CD8-positive, alpha-beta memory T cell (primary cell): ENCODE measurements around the gene LHX5. TPM values are rescaled to one million over a fixed set of nuclear protein-coding genes. Genes with fewer than 3 reads are reported as not detected.

Source experiments
- CTCF ChIA-PET: fragments of 350-600 bp; sonication (Branson Sonifier 250); formaldehyde crosslinking; loops from one replicate; lab custom pipeline; 2021; ENCODE audit warnings: antibody characterized with exemption; lab: Charles Lee
- POLR2A ChIA-PET: fragments of 350-600 bp; sonication (Branson Sonifier 250); formaldehyde crosslinking; loops from one replicate; lab custom pipeline; 2021; ENCODE audit warnings: antibody characterized with exemption; lab: Charles Lee
- DNase-seq, 5 donors: peaks; one replicate each; pipeline versions ENCODE4 v3.0.0 to v3.0.0-alpha.2; 2020 to 2022; ENCODE audit warnings: mixed read lengths in 1 of 5
- H3K27ac ChIP-seq: one replicate; pipeline ENCODE4 v1.7.0; 2013; ENCODE audit warnings: low read depth, mild to moderate bottlenecking, low read length, moderate library complexity
- H3K27me3 ChIP-seq: 2 replicates; pipeline ENCODE4 v1.7.0; 2013; ENCODE audit warnings: low read length, mild to moderate bottlenecking; ENCODE audit not compliant: insufficient read depth, poor library complexity, severe bottlenecking
- H3K36me3 ChIP-seq: 2 replicates; pipeline ENCODE4 v1.7.0; 2013; ENCODE audit warnings: mild to moderate bottlenecking, low read length, moderate library complexity; ENCODE audit not compliant: insufficient read depth
- H3K4me1 ChIP-seq: 2 replicates; pipeline ENCODE4 v1.7.0; 2013; ENCODE audit warnings: mild to moderate bottlenecking, low read length, moderate library complexity; ENCODE audit not compliant: insufficient read depth
- H3K4me3 ChIP-seq: 2 replicates; pipeline ENCODE4 v1.7.0; 2013; ENCODE audit warnings: mild to moderate bottlenecking, low read length
- H3K9me3 ChIP-seq: 2 replicates; pipeline ENCODE4 v1.7.0; 2013; ENCODE audit warnings: mild to moderate bottlenecking, low read length
- H3K27ac Mint-ChIP-seq, 8 donors: one replicate each; pipeline ENCODE4 v1.8.0; 2020 to 2021; ENCODE audit warnings: mixed read lengths in 8 of 8, mild to moderate bottlenecking in 6 of 8, inconsistent platforms in 3 of 8, moderate library complexity in 3 of 8
- H3K27me3 Mint-ChIP-seq, 2 donors: one replicate each; pipeline ENCODE4 v1.8.0; 2020 to 2021; ENCODE audit warnings: mixed read lengths in 2 of 2, mild to moderate bottlenecking in 1 of 2, moderate library complexity in 1 of 2
- H3K36me3 Mint-ChIP-seq, 3 donors: one replicate each; pipeline ENCODE4 v1.8.0; 2020 to 2021; ENCODE audit warnings: mixed read lengths in 3 of 3, inconsistent platforms in 1 of 3, mild to moderate bottlenecking in 1 of 3
- H3K4me1 Mint-ChIP-seq, 3 donors: one replicate each; pipeline ENCODE4 v1.8.0; 2020 to 2021; ENCODE audit warnings: mixed read lengths in 3 of 3, inconsistent platforms in 1 of 3, mild to moderate bottlenecking in 1 of 3
- H3K4me3 Mint-ChIP-seq, 7 donors: one replicate each; pipeline ENCODE4 v1.8.0; 2020 to 2021; ENCODE audit warnings: mixed read lengths in 7 of 7, mild to moderate bottlenecking in 6 of 7, moderate library complexity in 4 of 7, inconsistent platforms in 2 of 7
- H3K9me3 Mint-ChIP-seq, 5 donors: one replicate each; pipeline ENCODE4 v1.8.0; 2020 to 2022; ENCODE audit warnings: mixed read lengths in 5 of 5, mild to moderate bottlenecking in 3 of 5, moderate library complexity in 2 of 5, inconsistent platforms in 1 of 5
- polyA plus RNA-seq: library from polyadenylated mRNA; unstranded; fragments of 300-500 nt; fragmentation: Illumina TruSeq; gene quantifications from one replicate; pipeline ENCODE4 v1.2.3, GENCODE V29; 2021
- total RNA-seq, 2 experiments: library from RNA; stranded (reverse); gene quantifications; one replicate each; pipeline ENCODE4 v1.2.3, GENCODE V29; 2021

The LHX5 gene
- total and polyA plus RNA-seq, 3 experiments from 2014 or later, result not detected

GRCh38 chr12:113420996-113421595 is 50.6 kb downstream of the LHX5 start:
- Histone ChIP-seq H3K9me3 (no peaks in the 10 kb centered on the region), H3K36me3 (no peaks in the 10 kb centered on the region), H3K4me3 (no peak overlapping the region), H3K4me1 (no peaks in the 10 kb centered on the region), H3K27me3 (no peaks in the 10 kb centered on the region), H3K27ac (no peak overlapping the region)
- ChIA-PET CTCF (no interaction called here), POLR2A (no interaction called here)
- Mint-ChIP-seq H3K4me1 (peaks cover 0 to 3% (median 3%) of the 10 kb centered on the region in 3 donors), H3K9me3 (no peaks in the 10 kb centered on the region), H3K27me3 (peaks cover 7 to 13% of the 10 kb centered on the region in 2 donors), H3K27ac (no peak overlapping the region), H3K4me3 (no peak overlapping the region), H3K36me3 (no peaks in the 10 kb centered on the region)
- no peak for DNase-seq

- Histone ChIP-seq H3K36me3 (no peaks in the 10 kb centered on the region), H3K27me3 (no peaks in the 10 kb centered on the region), H3K27ac (no peak overlapping the region), H3K9me3 (no peaks in the 10 kb centered on the region), H3K4me3 (no peak overlapping the region), H3K4me1 (no peaks in the 10 kb centered on the region)
- CTCF ChIA-PET, result no interaction called here
- Mint-ChIP-seq H3K27ac (no peak overlapping the region), H3K36me3 (no peaks in the 10 kb centered on the region), H3K4me1 (peaks cover 0 to 3% (median 3%) of the 10 kb centered on the region in 3 donors), H3K4me3 (no peak overlapping the region), H3K9me3 (peaks cover 0 to 2% (median 0%) of the 10 kb centered on the region in 5 donors), H3K27me3 (peaks cover 9 to 19% of the 10 kb centered on the region in 2 donors)
- POLR2A ChIA-PET, result no interaction called here
- DNase-seq, result no peak
Observed at GRCh38 chr12:113418213-113418879, 53.3 kb downstream of the LHX5 start.

GRCh38 chr12:113416091-113416754 is 55.4 kb downstream of the LHX5 start:
- ChIA-PET CTCF (no interaction called here), POLR2A (no interaction called here)
- no peak overlapping the region for H3K27ac ChIP-seq

GRCh38 chr12:113414519-113415038 is 57.1 kb downstream of the LHX5 start:
- peaks cover 0 to 2% (median 0%) of the 10 kb centered on the region in 5 donors for H3K9me3 Mint-ChIP-seq
- peaks cover 13 to 27% of the 10 kb centered on the region in 2 donors for H3K27me3 Mint-ChIP-seq
- no peak for DNase-seq
- no peaks in the 10 kb centered on the region for H3K27me3 ChIP-seq
- CTCF ChIA-PET, result no interaction called here
- no peak overlapping the region for H3K27ac ChIP-seq
- H3K4me1 ChIP-seq, result no peaks in the 10 kb centered on the region
- POLR2A ChIA-PET, result no interaction called here
- H3K9me3 ChIP-seq, result no peaks in the 10 kb centered on the region
- no peak overlapping the region for H3K27ac Mint-ChIP-seq
- no peaks in the 10 kb centered on the region for H3K4me1 Mint-ChIP-seq
- no peak overlapping the region for H3K4me3 Mint-ChIP-seq
- H3K36me3 ChIP-seq, result no peaks in the 10 kb centered on the region
- H3K4me3 ChIP-seq, result no peak overlapping the region
- no peaks in the 10 kb centered on the region for H3K36me3 Mint-ChIP-seq

More at GRCh38 chr12:113416091-113416754, 55.4 kb downstream of the LHX5 start:
- H3K27me3 ChIP-seq, result no peaks in the 10 kb centered on the region
- Mint-ChIP-seq H3K4me3 (no peak overlapping the region), H3K27me3 (peaks cover 11 to 19% of the 10 kb centered on the region in 2 donors), H3K36me3 (no peaks in the 10 kb centered on the region), H3K9me3 (peaks cover 0 to 2% (median 0%) of the 10 kb centered on the region in 5 donors), H3K4me1 (no peaks in the 10 kb centered on the region), H3K27ac (no peak overlapping the region)
- no peaks in the 10 kb centered on the region for H3K9me3 ChIP-seq
- no peak for DNase-seq
- no peaks in the 10 kb centered on the region for H3K36me3 ChIP-seq
- H3K4me1 ChIP-seq, result no peaks in the 10 kb centered on the region
- no peak overlapping the region for H3K4me3 ChIP-seq

- Mint-ChIP-seq H3K27ac (no peak overlapping the region), H3K4me3 (no peak overlapping the region), H3K36me3 (no peaks in the 10 kb centered on the region), H3K27me3 (peaks cover 9 to 29% of the 10 kb centered on the region in 2 donors), H3K9me3 (peaks cover 0 to 2% (median 0%) of the 10 kb centered on the region in 5 donors), H3K4me1 (no peaks in the 10 kb centered on the region)
- Histone ChIP-seq H3K27ac (no peak overlapping the region), H3K36me3 (no peaks in the 10 kb centered on the region), H3K4me1 (no peaks in the 10 kb centered on the region), H3K4me3 (no peak overlapping the region), H3K9me3 (no peaks in the 10 kb centered on the region), H3K27me3 (no peaks in the 10 kb centered on the region)
- ChIA-PET POLR2A (no interaction called here), CTCF (no interaction called here)
- no peak for DNase-seq
Observed at GRCh38 chr12:113413488-113413939, 58.2 kb downstream of the LHX5 start.

Other genes starting within 250 kb of the LHX5 start
- 10 to 100 TPM; 14.9 to 16.8 TPM for gene SLC8B1, start 136.8 kb downstream of the LHX5 start, total RNA-seq
- 26.8 TPM for gene SLC8B1, start 136.8 kb downstream of the LHX5 start, polyA plus RNA-seq
- 10 to 100 TPM; 19.5 to 20.7 TPM for gene PLBD2, start 113.3 kb downstream of the LHX5 start, total RNA-seq
- 10.0 TPM for gene PLBD2, start 113.3 kb downstream of the LHX5 start, polyA plus RNA-seq
- gene SDS, start 68.0 kb downstream of the LHX5 start, total RNA-seq, result under 1 TPM; 0.18 to 0.20 TPM
- gene SDS, start 68.0 kb downstream of the LHX5 start, polyA plus RNA-seq, result not detected
- gene SDSL, start 49.5 kb downstream of the LHX5 start, total RNA-seq, result under 1 TPM; 0.20 to 0.24 TPM
- gene SDSL, start 49.5 kb downstream of the LHX5 start, polyA plus RNA-seq, result not detected